ENCODE measurements around the gene MNAT1. TPM values are rescaled to one million over a fixed set of nuclear protein-coding genes. Genes with fewer than 3 reads are reported as not detected.

The MNAT1 gene
- polyA plus RNA-seq, 1 donor from 2014 or later = 104 TPM

- H3K4me3 ChIP-seq (ENCODE audit: low read length) = no peak overlapping the region
- no peaks in the 10 kb centered on the region for H3K9me3 ChIP-seq (ENCODE audit: low read length)
- H3K4me2 ChIP-seq (ENCODE audit: low read length) = no peak overlapping the region
- H4K20me1 ChIP-seq (ENCODE audit: insufficient read depth) = no peaks in the 10 kb centered on the region
- TF ChIP-seq REST (IDR thresholded peaks at IDR 0.05; ENCODE audit: borderline replicate concordance) (no peak), TAF1 (IDR thresholded peaks at IDR 0.05; ENCODE audit: low read depth) (no peak), EP300 (conservative IDR thresholded peaks at IDR 0.05; ENCODE audit: poor library complexity, severe bottlenecking) (no peak), EZH2 (IDR thresholded peaks at IDR 0.05; ENCODE audit: borderline replicate concordance, insufficient read depth, low read length, poor library complexity, severe bottlenecking) (no peak)
- H2AFZ ChIP-seq (ENCODE audit: low read depth, low read length) = no peak overlapping the region
- no peak overlapping the region for H3K27ac ChIP-seq (ENCODE audit: low read length)
- H3K79me2 ChIP-seq (replicated peaks; ENCODE audit: insufficient read depth, low read length) = peaks cover 10% of the 10 kb centered on the region
- no peaks in the 10 kb centered on the region for H3K27me3 ChIP-seq (ENCODE audit: insufficient read depth, low read depth, low read length)
- no peaks in the 10 kb centered on the region for H3F3A ChIP-seq (ENCODE audit: insufficient read depth, low read length, poor library complexity, severe bottlenecking)
- no peaks in the 10 kb centered on the region for H3K36me3 ChIP-seq (ENCODE audit: insufficient read depth, low read length)
- H3K9me2 ChIP-seq (ENCODE audit: insufficient read depth, low read length) = no peaks in the 10 kb centered on the region
- H3K9ac ChIP-seq (ENCODE audit: low read length) = no peak overlapping the region
Observed at GRCh38 chr14:60975551-60975950, 241.0 kb downstream of the MNAT1 start.

GRCh38 chr14:60977847-60978246 is 243.3 kb downstream of the MNAT1 start:
- no peaks in the 10 kb centered on the region for H3K36me3 ChIP-seq (ENCODE audit: insufficient read depth, low read length)
- no peak overlapping the region for H2AFZ ChIP-seq (ENCODE audit: low read depth, low read length)
- no peak overlapping the region for H3K9ac ChIP-seq (ENCODE audit: low read length)
- H3K4me2 ChIP-seq (ENCODE audit: low read length) = no peak overlapping the region
- H3K79me2 ChIP-seq (replicated peaks; ENCODE audit: insufficient read depth, low read length) = peaks cover 12% of the 10 kb centered on the region
- H3K9me3 ChIP-seq (ENCODE audit: low read length) = no peaks in the 10 kb centered on the region
- H4K20me1 ChIP-seq (ENCODE audit: insufficient read depth) = no peaks in the 10 kb centered on the region
- no peak overlapping the region for H3K27ac ChIP-seq (ENCODE audit: low read length)
- peaks cover 5% of the 10 kb centered on the region for H3F3A ChIP-seq (ENCODE audit: insufficient read depth, low read length, poor library complexity, severe bottlenecking)
- no peak for TF ChIP-seq SMC3 (conservative IDR thresholded peaks at IDR 0.05; ENCODE audit: poor library complexity)
- TF ChIP-seq MXI1 (conservative IDR thresholded peaks at IDR 0.05; ENCODE audit: poor library complexity, severe bottlenecking) = no peak
- TF ChIP-seq CTCF (IDR thresholded peaks at IDR 0.05; ENCODE audit: poor library complexity, severe bottlenecking) = no peak
- no peak for TF ChIP-seq EP300 (conservative IDR thresholded peaks at IDR 0.05; ENCODE audit: poor library complexity, severe bottlenecking)
- no peak for TF ChIP-seq EZH2 (IDR thresholded peaks at IDR 0.05; ENCODE audit: borderline replicate concordance, insufficient read depth, low read length, poor library complexity, severe bottlenecking)
- H3K9me2 ChIP-seq (ENCODE audit: insufficient read depth, low read length) = no peaks in the 10 kb centered on the region
- H3K4me3 ChIP-seq (ENCODE audit: low read length) = no peak overlapping the region
- no peaks in the 10 kb centered on the region for H3K27me3 ChIP-seq (ENCODE audit: insufficient read depth, low read depth, low read length)
